Esophagus muscularis mucosa (tissue), 4 donors: ENCODE measurements around the gene RRP12. TPM values are rescaled to one million over a fixed set of nuclear protein-coding genes. Genes with fewer than 3 reads are reported as not detected.

Experiments
- DNase-seq: peaks from one replicate; pipeline ENCODE4 v3.0.0-alpha.2; 2017; ENCODE audit errors: extremely low spot score
- H3K27ac ChIP-seq, 4 donors: fragments of 200-600 bp; sonication (generic); replicated peaks in 1 of 4; 1 replicate in 3 of 4; 2 replicates in 1 of 4; pipeline ENCODE4 v1.5.1; 2016 to 2019; ENCODE audit warnings: mild to moderate bottlenecking in 1 of 4
- H3K27me3 ChIP-seq, 4 donors: fragments of 200-600 bp; sonication (generic); one replicate each; pipeline versions ENCODE4 v1.5.1 to v1.6.0; 2016 to 2019
- H3K36me3 ChIP-seq, 4 donors: fragments of 200-600 bp; sonication (generic); one replicate each; pipeline ENCODE4 v1.5.1; 2016 to 2019
- H3K4me1 ChIP-seq, 4 donors: fragments of 200-600 bp; sonication (generic); one replicate each; pipeline ENCODE4 v1.5.1; 2016 to 2019
- H3K4me3 ChIP-seq, 4 donors: fragments of 200-600 bp; sonication (generic); 1 replicate in 2 of 4; 2 replicates in 2 of 4; pipeline ENCODE4 v1.5.1; 2016 to 2019; ENCODE audit warnings: mild to moderate bottlenecking in 4 of 4, moderate library complexity in 1 of 4
- H3K9me3 ChIP-seq, 4 donors: fragments of 200-600 bp; sonication (generic); 1 replicate in 3 of 4; 2 replicates in 1 of 4; pipeline ENCODE4 v1.5.1; 2016 to 2019
- EP300 ChIP-seq: sonication (generic); formaldehyde crosslinking; IDR thresholded peaks from one replicate; pipeline ENCODE4 v1.6.1; 2017; ENCODE audit warnings: antibody characterized with exemption
- POLR2A ChIP-seq: fragments of 450-650 bp; IDR thresholded peaks from one replicate; pipeline ENCODE4 v1.6.1; 2017; ENCODE audit warnings: antibody characterized with exemption, moderate library complexity, mild to moderate bottlenecking, low read depth
- POLR2AphosphoS5 ChIP-seq, 2 donors: sonication (generic); formaldehyde crosslinking; IDR thresholded peaks; one replicate each; pipeline ENCODE4 v1.6.1; 2017; ENCODE audit warnings: antibody characterized with exemption in 2 of 2
- WGBS: methylation state at CpG from one replicate; pipeline ENCODE4 v1.1.5; 2018; 5-methylcytosine and 5-hydroxymethylcytosine counted together
- intact Hi-C: fragments of 100-400 bp; cut with DNase I; formaldehyde crosslinking; loops from one replicate; pipeline ENCODE4 v1.15.1; 2023
- total RNA-seq, 4 donors: library from RNA; depleted of rRNA; stranded (reverse); fragments of >200 nt; gene quantifications; one replicate each; pipeline versions ENCODE4 v1.1.0 to v1.2.1, GENCODE V29; 2016
- TF ChIP-seq, protein P1 (sequence below), 3 experiments: fragments of 200-600 bp in 2 of 3; fragments of 450-650 bp in 1 of 3; sonication (generic) in 2 of 3; IDR thresholded peaks; one replicate each; pipeline ENCODE4 v1.5.1; 2017 to 2019; ENCODE audit warnings: antibody characterized with exemption in 3 of 3, mild to moderate bottlenecking in 2 of 3, moderate library complexity in 1 of 3

Gene RRP12
- total RNA-seq, 4 donors from 2014 or later, result 7.1 to 20.0 (median 12.1) TPM

DNA sequence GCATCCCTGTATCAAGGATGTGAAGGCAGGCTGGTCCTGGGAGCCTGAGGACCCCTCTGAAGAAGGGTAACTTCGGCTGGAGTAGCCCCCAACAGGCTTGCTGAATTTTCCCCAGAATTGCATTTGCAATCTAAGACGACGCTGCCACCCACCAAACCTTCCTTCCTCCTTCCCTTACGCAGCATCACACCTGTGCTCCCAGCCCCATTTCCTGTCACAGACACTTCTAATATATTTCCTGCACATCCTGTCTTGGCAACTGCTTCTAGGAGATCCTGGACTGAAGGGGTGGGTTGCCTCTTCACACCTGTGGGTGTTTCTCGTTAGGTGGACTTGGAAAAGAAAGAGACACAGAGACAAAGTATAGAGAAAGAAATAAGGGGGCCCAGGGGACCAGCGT, 15.4 kb upstream of the RRP12 start:
- Histone ChIP-seq H3K4me3 (no peak overlapping the region), H3K36me3 (no peaks in the 10 kb centered on the region), H3K9me3 (no peaks in the 10 kb centered on the region), H3K27ac (no peak overlapping the region), H3K27me3 (no peaks in the 10 kb centered on the region), H3K4me1 (peaks cover 0 to 15% (median 8%) of the 10 kb centered on the region in 4 donors)
- DNase-seq, result no peak
- 81% methylated on average over 6 of the region's 6 CpGs for WGBS
- intact Hi-C loops, result no loop called here
- no peak for TF ChIP-seq POLR2AphosphoS5 (IDR thresholded peaks at IDR 0.05)

DNA sequence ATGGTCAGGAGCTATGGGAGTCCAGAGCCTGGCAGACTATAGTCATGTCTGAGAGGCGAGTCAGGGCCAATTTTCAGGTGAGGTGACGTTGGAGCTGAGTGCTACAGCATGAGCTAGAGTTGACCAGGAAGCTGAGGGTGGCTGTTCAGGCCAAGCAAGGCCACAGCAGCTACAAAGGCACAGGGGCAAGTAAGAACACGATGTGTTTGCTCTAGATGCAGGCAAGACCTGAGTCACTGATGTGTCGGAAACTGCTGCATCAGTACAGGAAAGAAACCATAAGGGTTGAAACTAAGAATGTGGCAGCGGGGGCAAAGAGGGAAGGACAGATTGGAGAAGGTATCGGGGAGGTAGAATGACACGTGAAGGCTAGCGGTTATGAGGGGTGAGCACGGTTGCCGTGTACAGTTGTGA, 11.8 kb upstream of the RRP12 start:
- Histone ChIP-seq H3K4me1 (peaks cover 0 to under 1% (median 0%) of the 10 kb centered on the region in 4 donors), H3K9me3 (no peaks in the 10 kb centered on the region), H3K27me3 (no peaks in the 10 kb centered on the region), H3K27ac (no peak overlapping the region), H3K36me3 (no peaks in the 10 kb centered on the region), H3K4me3 (no peak overlapping the region)
- intact Hi-C loops, result no loop called here
- no peak for DNase-seq
- 88% methylated on average over 10 of the region's 10 CpGs for WGBS
- TF ChIP-seq, protein P1, sequence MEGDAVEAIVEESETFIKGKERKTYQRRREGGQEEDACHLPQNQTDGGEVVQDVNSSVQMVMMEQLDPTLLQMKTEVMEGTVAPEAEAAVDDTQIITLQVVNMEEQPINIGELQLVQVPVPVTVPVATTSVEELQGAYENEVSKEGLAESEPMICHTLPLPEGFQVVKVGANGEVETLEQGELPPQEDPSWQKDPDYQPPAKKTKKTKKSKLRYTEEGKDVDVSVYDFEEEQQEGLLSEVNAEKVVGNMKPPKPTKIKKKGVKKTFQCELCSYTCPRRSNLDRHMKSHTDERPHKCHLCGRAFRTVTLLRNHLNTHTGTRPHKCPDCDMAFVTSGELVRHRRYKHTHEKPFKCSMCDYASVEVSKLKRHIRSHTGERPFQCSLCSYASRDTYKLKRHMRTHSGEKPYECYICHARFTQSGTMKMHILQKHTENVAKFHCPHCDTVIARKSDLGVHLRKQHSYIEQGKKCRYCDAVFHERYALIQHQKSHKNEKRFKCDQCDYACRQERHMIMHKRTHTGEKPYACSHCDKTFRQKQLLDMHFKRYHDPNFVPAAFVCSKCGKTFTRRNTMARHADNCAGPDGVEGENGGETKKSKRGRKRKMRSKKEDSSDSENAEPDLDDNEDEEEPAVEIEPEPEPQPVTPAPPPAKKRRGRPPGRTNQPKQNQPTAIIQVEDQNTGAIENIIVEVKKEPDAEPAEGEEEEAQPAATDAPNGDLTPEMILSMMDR (IDR thresholded peaks at IDR 0.05), result no peak
- TF ChIP-seq POLR2AphosphoS5 (IDR thresholded peaks at IDR 0.05) (no peak), POLR2A (no peak), EP300 (no peak)

DNA sequence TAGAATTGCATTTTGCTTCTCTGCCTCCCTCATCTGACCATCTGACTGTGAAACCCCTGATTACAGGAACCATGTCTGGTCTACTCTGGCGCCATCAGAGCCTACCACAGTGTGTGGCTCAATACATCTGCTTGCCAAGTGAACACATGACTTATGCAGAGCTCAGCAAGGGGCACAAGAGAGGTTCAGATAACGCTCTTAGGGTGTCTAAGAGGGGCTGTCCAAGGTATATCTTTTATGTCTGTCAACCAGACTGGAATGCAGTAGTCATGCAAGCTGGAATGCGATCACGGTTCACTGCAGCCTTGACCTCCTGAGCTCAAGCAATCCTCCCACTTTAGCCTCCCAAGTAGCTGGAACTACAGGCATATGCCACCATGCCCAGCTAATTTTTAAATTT, 10.3 kb upstream of the RRP12 start:
- Histone ChIP-seq H3K4me3 (no peak overlapping the region), H3K4me1 (peaks cover 4 to 13% (median 11%) of the 10 kb centered on the region in 4 donors), H3K36me3 (no peaks in the 10 kb centered on the region), H3K27me3 (no peaks in the 10 kb centered on the region), H3K9me3 (no peaks in the 10 kb centered on the region), H3K27ac (no peak overlapping the region)
- intact Hi-C loops, result no loop called here
- 79% methylated on average over 4 of the region's 4 CpGs for WGBS
- TF ChIP-seq EP300, result no peak
- TF ChIP-seq POLR2AphosphoS5 (IDR thresholded peaks at IDR 0.05), result no peak
- TF ChIP-seq, protein P1 (IDR thresholded peaks at IDR 0.05), result no peak
- no peak for TF ChIP-seq POLR2A
- no peak for DNase-seq

DNA sequence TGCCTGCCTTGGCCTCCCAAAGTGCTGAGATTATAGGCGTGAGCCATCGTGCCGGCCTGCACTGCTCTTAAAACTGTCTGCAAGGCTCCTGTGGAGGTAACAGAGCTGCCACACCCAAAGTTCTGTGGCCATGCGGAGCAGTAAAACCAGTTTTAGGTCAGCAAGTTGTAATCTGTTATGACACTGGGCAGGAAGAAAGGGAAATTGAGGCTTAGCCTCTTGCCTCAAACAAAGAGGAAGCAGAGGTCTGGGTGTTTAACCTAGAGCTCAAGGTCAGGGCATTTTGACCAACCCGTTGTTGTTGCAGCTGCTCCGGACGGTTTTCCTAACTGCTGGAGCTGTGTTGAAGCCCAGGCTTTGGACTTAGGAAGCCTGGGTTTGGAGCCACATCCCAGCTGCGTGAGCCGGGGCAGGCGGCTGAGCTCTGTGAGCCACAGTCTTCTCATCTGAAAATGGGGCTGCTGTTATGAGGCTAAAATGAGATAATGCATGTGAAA, 7.4 kb upstream of the RRP12 start:
- no peak overlapping the region for H3K4me3 ChIP-seq
- no peaks in the 10 kb centered on the region for H3K9me3 ChIP-seq
- no peak overlapping the region for H3K27ac ChIP-seq
- TF ChIP-seq POLR2A (no peak), POLR2AphosphoS5 (IDR thresholded peaks at IDR 0.05) (no peak), EP300 (no peak)
- TF ChIP-seq, protein P1 (IDR thresholded peaks at IDR 0.05), result no peak
- no peaks in the 10 kb centered on the region for H3K36me3 ChIP-seq
- intact Hi-C loops, result no loop called here
- no peaks in the 10 kb centered on the region for H3K27me3 ChIP-seq
- 73% methylated on average over 7 of the region's 10 CpGs for WGBS
- H3K4me1 ChIP-seq, result peaks cover 4 to 14% (median 11%) of the 10 kb centered on the region in 4 donors
- no peak for DNase-seq

- Histone ChIP-seq H3K4me3 (no peak overlapping the region), H3K27ac (no peak overlapping the region), H3K4me1 (peaks cover 4 to 14% (median 11%) of the 10 kb centered on the region in 4 donors), H3K27me3 (no peaks in the 10 kb centered on the region), H3K36me3 (no peaks in the 10 kb centered on the region), H3K9me3 (no peaks in the 10 kb centered on the region)
- 83% methylated on average over 2 of the region's 2 CpGs for WGBS
- no peak for DNase-seq
- TF ChIP-seq POLR2A (no peak), EP300 (no peak), POLR2AphosphoS5 (IDR thresholded peaks at IDR 0.05) (no peak)
- TF ChIP-seq, protein P1 (IDR thresholded peaks at IDR 0.05), result no peak
- intact Hi-C loops, result no loop called here
Measured at GRCh38 chr10:97407952-97408248, 6.8 kb upstream of the RRP12 start.
